ENCODE measurements around the gene FBXL2.

The FBXL2 gene

DNA sequence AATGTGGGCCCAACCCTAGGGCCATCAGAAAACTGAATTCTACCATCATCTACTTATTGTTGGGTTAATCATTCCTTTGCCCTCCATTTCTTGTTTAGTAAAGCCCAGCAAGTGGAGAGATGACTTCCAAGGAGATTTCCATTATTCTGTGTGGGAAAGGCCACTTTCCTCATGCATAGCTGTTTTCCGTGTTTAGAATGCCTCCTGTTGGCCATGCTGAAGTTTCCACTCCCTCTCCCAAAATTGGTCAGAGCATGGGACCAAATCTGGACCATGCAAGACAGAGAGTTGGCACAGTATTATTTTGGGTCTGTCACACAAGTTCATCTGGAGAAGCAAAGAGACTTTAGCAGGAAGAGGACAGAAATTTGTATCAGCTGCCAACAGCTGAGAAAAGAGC, 43.4 kb upstream of the FBXL2 start:
- Histone ChIP-seq H3K36me3 (replicated peaks; ENCODE audit: low read depth, low read length) (no peaks in the 10 kb centered on the region), H3K79me2 (ENCODE audit: low read length) (no peaks in the 10 kb centered on the region), H2AFZ (ENCODE audit: low read depth, low read length) (no peak overlapping the region), H4K20me1 (ENCODE audit: insufficient read depth, low read length) (no peaks in the 10 kb centered on the region), H3K9ac (ENCODE audit: low read length) (no peak overlapping the region), H3K27ac (ENCODE audit: low read length) (no peak overlapping the region), H3K27me3 (ENCODE audit: low read depth, low read length) (no peaks in the 10 kb centered on the region), H3K4me3 (ENCODE audit: low read length) (no peak overlapping the region), H3K4me1 (ENCODE audit: low read length) (no peaks in the 10 kb centered on the region), H3K4me2 (ENCODE audit: low read length) (no peak overlapping the region), H3K9me3 (ENCODE audit: insufficient read depth, low read length) (no peaks in the 10 kb centered on the region)
- TF ChIP-seq, protein P1, sequence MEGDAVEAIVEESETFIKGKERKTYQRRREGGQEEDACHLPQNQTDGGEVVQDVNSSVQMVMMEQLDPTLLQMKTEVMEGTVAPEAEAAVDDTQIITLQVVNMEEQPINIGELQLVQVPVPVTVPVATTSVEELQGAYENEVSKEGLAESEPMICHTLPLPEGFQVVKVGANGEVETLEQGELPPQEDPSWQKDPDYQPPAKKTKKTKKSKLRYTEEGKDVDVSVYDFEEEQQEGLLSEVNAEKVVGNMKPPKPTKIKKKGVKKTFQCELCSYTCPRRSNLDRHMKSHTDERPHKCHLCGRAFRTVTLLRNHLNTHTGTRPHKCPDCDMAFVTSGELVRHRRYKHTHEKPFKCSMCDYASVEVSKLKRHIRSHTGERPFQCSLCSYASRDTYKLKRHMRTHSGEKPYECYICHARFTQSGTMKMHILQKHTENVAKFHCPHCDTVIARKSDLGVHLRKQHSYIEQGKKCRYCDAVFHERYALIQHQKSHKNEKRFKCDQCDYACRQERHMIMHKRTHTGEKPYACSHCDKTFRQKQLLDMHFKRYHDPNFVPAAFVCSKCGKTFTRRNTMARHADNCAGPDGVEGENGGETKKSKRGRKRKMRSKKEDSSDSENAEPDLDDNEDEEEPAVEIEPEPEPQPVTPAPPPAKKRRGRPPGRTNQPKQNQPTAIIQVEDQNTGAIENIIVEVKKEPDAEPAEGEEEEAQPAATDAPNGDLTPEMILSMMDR (IDR thresholded peaks at IDR 0.05; ENCODE audit: low read depth, low read length) = no peak
- no peak for TF ChIP-seq EZH2phosphoT487 (IDR thresholded peaks at IDR 0.05; ENCODE audit: low read depth)

DNA sequence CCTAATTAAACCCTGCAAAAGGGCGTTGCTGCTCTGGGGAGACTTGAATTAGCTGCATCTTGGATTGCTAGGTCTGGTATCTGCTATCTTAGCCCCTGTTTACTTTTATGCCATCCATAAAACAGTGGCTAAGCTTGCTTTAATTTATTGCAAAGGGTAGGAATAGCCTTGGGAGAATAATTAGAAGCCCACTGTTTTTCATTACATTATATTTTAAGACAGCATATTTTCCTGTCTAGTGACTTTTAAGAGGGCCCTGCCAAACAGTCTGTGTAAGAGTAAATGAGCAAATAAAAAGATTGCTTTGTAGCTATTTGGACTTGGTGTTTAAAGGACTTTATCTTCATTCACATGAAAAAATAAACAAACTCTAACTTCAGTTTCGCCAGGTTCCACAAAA, 41.2 kb upstream of the FBXL2 start:
- Histone ChIP-seq H3K79me2 (ENCODE audit: low read length) (no peaks in the 10 kb centered on the region), H3K9ac (ENCODE audit: low read length) (no peak overlapping the region), H3K9me3 (ENCODE audit: insufficient read depth, low read length) (no peaks in the 10 kb centered on the region), H4K20me1 (ENCODE audit: insufficient read depth, low read length) (no peaks in the 10 kb centered on the region), H3K4me3 (ENCODE audit: low read length) (no peak overlapping the region), H3K36me3 (replicated peaks; ENCODE audit: low read depth, low read length) (no peaks in the 10 kb centered on the region), H3K4me2 (ENCODE audit: low read length) (no peak overlapping the region), H3K4me1 (ENCODE audit: low read length) (no peaks in the 10 kb centered on the region), H3K27ac (ENCODE audit: low read length) (no peak overlapping the region), H2AFZ (ENCODE audit: low read depth, low read length) (no peak overlapping the region), H3K27me3 (ENCODE audit: low read depth, low read length) (no peaks in the 10 kb centered on the region)
- TF ChIP-seq, protein P1 (IDR thresholded peaks at IDR 0.05; ENCODE audit: low read depth, low read length) = no peak
- TF ChIP-seq EZH2phosphoT487 (IDR thresholded peaks at IDR 0.05; ENCODE audit: low read depth) = no peak

DNA sequence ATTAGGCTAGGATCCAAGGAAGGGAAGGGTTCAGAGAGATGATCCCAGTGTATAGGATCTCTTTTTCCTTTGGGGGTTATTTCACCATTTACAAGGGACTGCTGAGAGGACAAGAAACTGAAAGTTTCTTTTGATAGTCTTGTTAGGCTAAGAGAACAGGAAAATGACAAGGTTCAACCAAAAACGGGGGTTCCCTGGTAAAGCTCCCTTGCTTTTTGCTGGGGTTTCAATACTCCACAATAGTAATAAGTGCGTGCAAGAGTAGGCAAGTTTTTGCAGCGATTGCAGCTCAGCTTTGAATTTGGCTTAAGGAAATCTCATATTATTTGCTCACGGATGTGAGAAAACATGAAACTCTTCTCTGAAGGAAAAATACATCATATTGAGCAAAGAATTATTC, 39.8 kb upstream of the FBXL2 start:
- Histone ChIP-seq H3K27ac (ENCODE audit: low read length) (no peak overlapping the region), H3K79me2 (ENCODE audit: low read length) (no peaks in the 10 kb centered on the region), H3K27me3 (ENCODE audit: low read depth, low read length) (no peaks in the 10 kb centered on the region), H2AFZ (ENCODE audit: low read depth, low read length) (no peak overlapping the region), H4K20me1 (ENCODE audit: insufficient read depth, low read length) (no peaks in the 10 kb centered on the region), H3K9ac (ENCODE audit: low read length) (no peak overlapping the region), H3K36me3 (replicated peaks; ENCODE audit: low read depth, low read length) (no peaks in the 10 kb centered on the region), H3K4me2 (ENCODE audit: low read length) (no peak overlapping the region), H3K9me3 (ENCODE audit: insufficient read depth, low read length) (no peaks in the 10 kb centered on the region), H3K4me3 (ENCODE audit: low read length) (no peak overlapping the region), H3K4me1 (ENCODE audit: low read length) (no peaks in the 10 kb centered on the region)
- TF ChIP-seq EZH2phosphoT487 (IDR thresholded peaks at IDR 0.05; ENCODE audit: low read depth) = no peak
- TF ChIP-seq, protein P1 (IDR thresholded peaks at IDR 0.05; ENCODE audit: low read depth, low read length) = no peak

DNA sequence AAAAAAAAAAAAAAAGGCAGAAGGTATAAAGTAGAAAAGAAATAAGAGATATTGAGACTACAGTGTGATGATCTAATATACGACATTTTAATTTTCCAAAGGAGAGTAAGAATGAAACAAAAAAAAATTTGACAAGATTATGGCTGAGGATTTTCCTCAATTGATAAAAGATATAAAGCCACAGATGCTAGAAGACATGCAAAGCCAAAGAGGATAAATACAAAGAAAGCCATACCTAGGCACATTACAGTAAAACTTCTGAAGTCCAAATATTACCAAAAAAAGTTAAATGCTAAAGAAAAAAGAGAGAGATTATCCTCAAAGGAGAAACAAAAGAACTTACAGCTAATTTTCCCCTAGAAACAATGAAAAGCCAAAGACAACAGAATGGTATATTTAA, 38.3 kb upstream of the FBXL2 start:
- Histone ChIP-seq H3K9me3 (ENCODE audit: insufficient read depth, low read length) (no peaks in the 10 kb centered on the region), H2AFZ (ENCODE audit: low read depth, low read length) (no peak overlapping the region), H3K36me3 (replicated peaks; ENCODE audit: low read depth, low read length) (no peaks in the 10 kb centered on the region), H3K4me1 (ENCODE audit: low read length) (no peaks in the 10 kb centered on the region), H3K9ac (ENCODE audit: low read length) (no peak overlapping the region), H3K79me2 (ENCODE audit: low read length) (no peaks in the 10 kb centered on the region), H3K27me3 (ENCODE audit: low read depth, low read length) (no peaks in the 10 kb centered on the region), H3K4me2 (ENCODE audit: low read length) (no peak overlapping the region), H4K20me1 (ENCODE audit: insufficient read depth, low read length) (no peaks in the 10 kb centered on the region), H3K4me3 (ENCODE audit: low read length) (no peak overlapping the region), H3K27ac (ENCODE audit: low read length) (no peak overlapping the region)
- TF ChIP-seq, protein P1 (IDR thresholded peaks at IDR 0.05; ENCODE audit: low read depth, low read length) = no peak
- TF ChIP-seq EZH2phosphoT487 (IDR thresholded peaks at IDR 0.05; ENCODE audit: low read depth) = no peak

Data from OCI-LY3 (cell line).